ENCODE results near the gene USP36.
"Not testable (repeated sequence)": the region's sequence is repeated elsewhere in the genome, so short reads cannot be mapped to it uniquely, and the experiment has no call there.

Gene USP36

GRCh38 chr17:78840780-78841611 lies at the start of gene USP36:
Gene USP36, minus strand, starts transcription at chr17:78840814. Its CDS starts 4,451 bp downstream, at chr17:78836363.
- peak within 1 kb of the TSS; percentile 97 for H3K27ac ChIP-seq
- peak; percentile 99 for DNase-seq (ENCODE audit: low spot score)
- TF ChIP-seq CTCF (IDR thresholded peaks at IDR 0.05): no peak
- H3K4me3 ChIP-seq: peak within 1 kb of the TSS; percentile 99

GRCh38 chr17:78890096-78890495 lies 49.5 kb upstream of the USP36 start:
- not testable (repeated sequence) for DNase-seq (ENCODE audit: low spot score); H3K4me3 ChIP-seq
- H3K27ac ChIP-seq: peak overlapping the region in 1 of 2 donors; percentile 49

- no peak for TF ChIP-seq CTCF (IDR thresholded peaks at IDR 0.05)
- no peak overlapping the region for H3K4me3 ChIP-seq
- DNase-seq (ENCODE audit: low spot score): no peak
- H3K27ac ChIP-seq: peak overlapping the region in 1 of 2 donors; percentile 49
Observed at GRCh38 chr17:78889531-78889930, 48.9 kb upstream of the USP36 start.

GRCh38 chr17:78888941-78889518 lies 48.4 kb upstream of the USP36 start:
- H3K27ac ChIP-seq: no peak overlapping the region
- H3K4me3 ChIP-seq: no peak overlapping the region
- no peak for DNase-seq (ENCODE audit: low spot score)
- TF ChIP-seq CTCF (IDR thresholded peaks at IDR 0.05): no peak

GRCh38 chr17:78886954-78887353 lies 46.3 kb upstream of the USP36 start:
- no peak for DNase-seq (ENCODE audit: low spot score)
- Histone ChIP-seq H3K27ac (no peak overlapping the region), H3K4me3 (no peak overlapping the region)
- no peak for TF ChIP-seq CTCF (IDR thresholded peaks at IDR 0.05)

- TF ChIP-seq CTCF (IDR thresholded peaks at IDR 0.05): no peak
- no peak for DNase-seq (ENCODE audit: low spot score)
- H3K27ac ChIP-seq: peak overlapping the region; percentile 80 to 96
- no peak overlapping the region for H3K4me3 ChIP-seq
Observed at GRCh38 chr17:78885956-78886355, 45.3 kb upstream of the USP36 start.

GRCh38 chr17:78884876-78885667 lies 44.5 kb upstream of the USP36 start:
- TF ChIP-seq CTCF (IDR thresholded peaks at IDR 0.05): no peak
- Histone ChIP-seq H3K4me3 (peak overlapping the region; percentile 68), H3K27ac (peak overlapping the region; percentile 80 to 96)
- no peak for DNase-seq (ENCODE audit: low spot score)

Measured in coronary artery (tissue), 2 donors.